Measurements from ENCODE around the gene TCF7L2.

TCF7L2 gene

DNA sequence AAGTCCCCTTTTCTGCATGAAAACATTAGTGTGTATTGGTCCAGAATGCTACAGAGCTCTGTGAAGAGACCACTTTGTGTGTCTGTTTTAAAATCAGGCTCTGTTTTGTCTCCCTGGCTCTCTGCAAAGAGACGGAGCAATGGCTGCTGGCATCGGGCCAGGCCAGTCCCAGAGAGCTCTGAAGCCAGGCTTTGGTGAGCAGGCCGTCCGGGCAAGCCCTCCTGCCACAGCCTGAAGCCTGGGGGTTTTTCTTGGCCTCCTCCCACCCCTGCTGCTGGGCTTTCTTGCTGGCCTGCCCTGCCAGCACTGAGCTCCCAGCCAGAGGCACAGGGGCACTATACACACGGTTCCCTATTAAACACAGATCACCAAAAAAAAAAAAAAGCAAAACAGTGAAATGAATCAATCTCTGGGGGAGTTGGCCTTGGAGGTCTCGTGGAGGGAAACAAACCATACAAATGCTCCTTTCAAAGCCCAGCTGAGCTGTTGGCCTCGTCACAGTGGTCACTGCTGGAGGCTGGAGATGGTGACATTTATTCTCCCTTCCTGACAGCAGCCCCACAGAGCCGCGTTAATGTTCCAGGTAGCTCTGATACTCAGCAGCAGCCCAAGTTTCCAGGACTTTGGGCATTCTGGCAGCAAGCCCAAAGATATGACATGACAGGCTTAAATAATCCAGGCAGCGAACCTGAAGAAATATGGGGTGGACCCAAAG, 237.2 kb downstream of the TCF7L2 start:
- Histone ChIP-seq H3K27me3 (ENCODE audit: insufficient read depth, low read length) (no peaks in the 10 kb centered on the region), H3K4me2 (ENCODE audit: low read length) (no peak overlapping the region), H2AK5ac (ENCODE audit: low read length) (no peak overlapping the region), H3K79me2 (ENCODE audit: control insufficient read depth, insufficient read depth, low read length, poor library complexity) (no peaks in the 10 kb centered on the region), H2BK5ac (ENCODE audit: low read depth, low read length, poor library complexity) (no peak overlapping the region), H3K4me3 (ENCODE audit: low read depth, low read length) (no peak overlapping the region), H3K4me1 (ENCODE audit: control insufficient read depth in 1 of 2, insufficient read depth in 2 of 2, low read length in 2 of 2) (no peaks in the 10 kb centered on the region), H3K36me3 (ENCODE audit: control insufficient read depth in 1 of 2, insufficient read depth in 2 of 2, low read length in 2 of 2) (no peaks in the 10 kb centered on the region), H3K14ac (ENCODE audit: low read length) (no peak overlapping the region), H3K27ac (ENCODE audit: low read depth, low read length) (no peak overlapping the region), H4K8ac (ENCODE audit: low read depth, low read length) (no peak overlapping the region), H2BK12ac (ENCODE audit: low read length) (no peak overlapping the region), H3K9ac (ENCODE audit: low read length) (no peak overlapping the region), H3K9me3 (ENCODE audit: insufficient read depth, low read depth, low read length) (peaks cover 2% of the 10 kb centered on the region), H3K4ac (ENCODE audit: low read depth, low read length) (no peak overlapping the region), H3K79me1 (ENCODE audit: low read length) (no peaks in the 10 kb centered on the region), H3K18ac (ENCODE audit: low read length) (no peak overlapping the region), H4K12ac (ENCODE audit: low read depth, low read length) (no peak overlapping the region), H4K91ac (ENCODE audit: low read depth, low read length) (no peak overlapping the region), H2AFZ (ENCODE audit: insufficient read depth, low read length, poor library complexity) (no peak overlapping the region), H3K23ac (ENCODE audit: low read length) (no peak overlapping the region), H2BK120ac (ENCODE audit: insufficient read depth, low read length, poor library complexity) (no peak overlapping the region)
- no peak for DNase-seq
- no CpG with 5 or more reads among the region's 10 CpGs for WGBS (ENCODE audit: extremely low coverage, insufficient coverage, insufficient read length)

- no peak overlapping the region for H3K4ac ChIP-seq (ENCODE audit: low read depth, low read length)
- H2BK120ac ChIP-seq (ENCODE audit: insufficient read depth, low read length, poor library complexity), result no peak overlapping the region
- H4K12ac ChIP-seq (ENCODE audit: low read depth, low read length), result no peak overlapping the region
- H2BK5ac ChIP-seq (ENCODE audit: low read depth, low read length, poor library complexity), result no peak overlapping the region
- H3K79me2 ChIP-seq (ENCODE audit: control insufficient read depth, insufficient read depth, low read length, poor library complexity), result no peaks in the 10 kb centered on the region
- H3K4me1 ChIP-seq (ENCODE audit: control insufficient read depth in 1 of 2, insufficient read depth in 2 of 2, low read length in 2 of 2), result peaks cover 2 to 5% of the 10 kb centered on the region in 2 experiments
- H3K4me2 ChIP-seq (ENCODE audit: low read length), result no peak overlapping the region
- H2AFZ ChIP-seq (ENCODE audit: insufficient read depth, low read length, poor library complexity), result no peak overlapping the region
- H4K8ac ChIP-seq (ENCODE audit: low read depth, low read length), result no peak overlapping the region
- peaks cover 3% of the 10 kb centered on the region for H3K9me3 ChIP-seq (ENCODE audit: insufficient read depth, low read depth, low read length)
- no peak overlapping the region for H3K9ac ChIP-seq (ENCODE audit: low read length)
- no peak overlapping the region for H3K23ac ChIP-seq (ENCODE audit: low read length)
- H3K27me3 ChIP-seq (ENCODE audit: insufficient read depth, low read length), result no peaks in the 10 kb centered on the region
- DNase-seq, result no peak
- no CpG with 5 or more reads among the region's 1 CpG for WGBS (ENCODE audit: extremely low coverage, insufficient coverage, insufficient read length)
- no peaks in the 10 kb centered on the region for H3K79me1 ChIP-seq (ENCODE audit: low read length)
- no peak overlapping the region for H3K14ac ChIP-seq (ENCODE audit: low read length)
- H3K27ac ChIP-seq (ENCODE audit: low read depth, low read length), result no peak overlapping the region
- no peaks in the 10 kb centered on the region for H3K36me3 ChIP-seq (ENCODE audit: control insufficient read depth in 1 of 2, insufficient read depth in 2 of 2, low read length in 2 of 2)
- no peak overlapping the region for H3K4me3 ChIP-seq (ENCODE audit: low read depth, low read length)
- no peak overlapping the region for H4K91ac ChIP-seq (ENCODE audit: low read depth, low read length)
- no peak overlapping the region for H3K18ac ChIP-seq (ENCODE audit: low read length)
- H2AK5ac ChIP-seq (ENCODE audit: low read length), result no peak overlapping the region
- H2BK12ac ChIP-seq (ENCODE audit: low read length), result no peak overlapping the region
Observed at GRCh38 chr10:113199459-113199858, 249.4 kb downstream of the TCF7L2 start.

GRCh38 chr10:113202011-113202410, 252.0 kb downstream of the TCF7L2 start:
- Histone ChIP-seq H3K4me1 (ENCODE audit: control insufficient read depth in 1 of 2, insufficient read depth in 2 of 2, low read length in 2 of 2) (peaks cover 2 to 5% of the 10 kb centered on the region in 2 experiments), H2BK12ac (ENCODE audit: low read length) (no peak overlapping the region), H2BK120ac (ENCODE audit: insufficient read depth, low read length, poor library complexity) (no peak overlapping the region), H3K27ac (ENCODE audit: low read depth, low read length) (peak overlapping the region; percentile 6), H2AK5ac (ENCODE audit: low read length) (no peak overlapping the region), H2BK5ac (ENCODE audit: low read depth, low read length, poor library complexity) (no peak overlapping the region), H3K4me2 (ENCODE audit: low read length) (no peak overlapping the region), H3K27me3 (ENCODE audit: insufficient read depth, low read length) (no peaks in the 10 kb centered on the region), H3K14ac (ENCODE audit: low read length) (no peak overlapping the region), H3K4ac (ENCODE audit: low read depth, low read length) (no peak overlapping the region), H4K91ac (ENCODE audit: low read depth, low read length) (no peak overlapping the region), H3K23ac (ENCODE audit: low read length) (no peak overlapping the region), H3K4me3 (ENCODE audit: low read depth, low read length) (no peak overlapping the region), H4K8ac (ENCODE audit: low read depth, low read length) (no peak overlapping the region), H3K79me1 (ENCODE audit: low read length) (no peaks in the 10 kb centered on the region), H4K12ac (ENCODE audit: low read depth, low read length) (no peak overlapping the region), H3K9me3 (ENCODE audit: insufficient read depth, low read depth, low read length) (peaks cover 3% of the 10 kb centered on the region), H3K18ac (ENCODE audit: low read length) (no peak overlapping the region), H2AFZ (ENCODE audit: insufficient read depth, low read length, poor library complexity) (no peak overlapping the region), H3K9ac (ENCODE audit: low read length) (no peak overlapping the region), H3K79me2 (ENCODE audit: control insufficient read depth, insufficient read depth, low read length, poor library complexity) (no peaks in the 10 kb centered on the region), H3K36me3 (ENCODE audit: control insufficient read depth in 1 of 2, insufficient read depth in 2 of 2, low read length in 2 of 2) (no peaks in the 10 kb centered on the region)
- WGBS (ENCODE audit: extremely low coverage, insufficient coverage, insufficient read length), result no CpG with 5 or more reads among the region's 4 CpGs
- DNase-seq, result peak; percentile 80 to 83

GRCh38 chr10:113207924-113208323, 257.9 kb downstream of the TCF7L2 start:
- no CpG with 5 or more reads among the region's 1 CpG for WGBS (ENCODE audit: extremely low coverage, insufficient coverage, insufficient read length)

More at GRCh38 chr10:113207924-113208323, 257.9 kb downstream of the TCF7L2 start:
- Histone ChIP-seq H3K18ac (ENCODE audit: low read length) (no peak overlapping the region), H4K91ac (ENCODE audit: low read depth, low read length) (no peak overlapping the region), H3K27me3 (ENCODE audit: insufficient read depth, low read length) (no peaks in the 10 kb centered on the region), H3K79me1 (ENCODE audit: low read length) (no peaks in the 10 kb centered on the region), H3K23ac (ENCODE audit: low read length) (no peak overlapping the region), H3K14ac (ENCODE audit: low read length) (no peak overlapping the region), H3K27ac (ENCODE audit: low read depth, low read length) (no peak overlapping the region), H3K9me3 (ENCODE audit: insufficient read depth, low read depth, low read length) (no peaks in the 10 kb centered on the region), H2AFZ (ENCODE audit: insufficient read depth, low read length, poor library complexity) (no peak overlapping the region), H2BK120ac (ENCODE audit: insufficient read depth, low read length, poor library complexity) (no peak overlapping the region), H3K9ac (ENCODE audit: low read length) (no peak overlapping the region), H2BK12ac (ENCODE audit: low read length) (no peak overlapping the region), H3K4ac (ENCODE audit: low read depth, low read length) (no peak overlapping the region), H2BK5ac (ENCODE audit: low read depth, low read length, poor library complexity) (no peak overlapping the region), H3K4me3 (ENCODE audit: low read depth, low read length) (no peak overlapping the region), H2AK5ac (ENCODE audit: low read length) (no peak overlapping the region), H3K4me1 (ENCODE audit: control insufficient read depth in 1 of 2, insufficient read depth in 2 of 2, low read length in 2 of 2) (no peaks in the 10 kb centered on the region), H4K8ac (ENCODE audit: low read depth, low read length) (no peak overlapping the region), H3K4me2 (ENCODE audit: low read length) (no peak overlapping the region), H4K12ac (ENCODE audit: low read depth, low read length) (no peak overlapping the region), H3K36me3 (ENCODE audit: control insufficient read depth in 1 of 2, insufficient read depth in 2 of 2, low read length in 2 of 2) (no peaks in the 10 kb centered on the region), H3K79me2 (ENCODE audit: control insufficient read depth, insufficient read depth, low read length, poor library complexity) (no peaks in the 10 kb centered on the region)
- no peak for DNase-seq
